Stimulated activated CD4-positive, alpha-beta T cell treated with anti-CD3 and anti-CD28 coated beads, Interleukin-12 subunit alpha, Interleukin-12 subunit beta, amount 100 ng/mL, for 4 hours (primary cell): Measurements from ENCODE around the gene XRCC1.
"Not testable (repeated sequence)": the region's sequence is repeated elsewhere in the genome, so short reads cannot be mapped to it uniquely, and the experiment has no call there.

Experiments used
- DNase-seq: peaks from one replicate; pipeline ENCODE4 v3.0.0-alpha.2; 2020

Gene XRCC1, protein sequence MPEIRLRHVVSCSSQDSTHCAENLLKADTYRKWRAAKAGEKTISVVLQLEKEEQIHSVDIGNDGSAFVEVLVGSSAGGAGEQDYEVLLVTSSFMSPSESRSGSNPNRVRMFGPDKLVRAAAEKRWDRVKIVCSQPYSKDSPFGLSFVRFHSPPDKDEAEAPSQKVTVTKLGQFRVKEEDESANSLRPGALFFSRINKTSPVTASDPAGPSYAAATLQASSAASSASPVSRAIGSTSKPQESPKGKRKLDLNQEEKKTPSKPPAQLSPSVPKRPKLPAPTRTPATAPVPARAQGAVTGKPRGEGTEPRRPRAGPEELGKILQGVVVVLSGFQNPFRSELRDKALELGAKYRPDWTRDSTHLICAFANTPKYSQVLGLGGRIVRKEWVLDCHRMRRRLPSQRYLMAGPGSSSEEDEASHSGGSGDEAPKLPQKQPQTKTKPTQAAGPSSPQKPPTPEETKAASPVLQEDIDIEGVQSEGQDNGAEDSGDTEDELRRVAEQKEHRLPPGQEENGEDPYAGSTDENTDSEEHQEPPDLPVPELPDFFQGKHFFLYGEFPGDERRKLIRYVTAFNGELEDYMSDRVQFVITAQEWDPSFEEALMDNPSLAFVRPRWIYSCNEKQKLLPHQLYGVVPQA

DNA sequence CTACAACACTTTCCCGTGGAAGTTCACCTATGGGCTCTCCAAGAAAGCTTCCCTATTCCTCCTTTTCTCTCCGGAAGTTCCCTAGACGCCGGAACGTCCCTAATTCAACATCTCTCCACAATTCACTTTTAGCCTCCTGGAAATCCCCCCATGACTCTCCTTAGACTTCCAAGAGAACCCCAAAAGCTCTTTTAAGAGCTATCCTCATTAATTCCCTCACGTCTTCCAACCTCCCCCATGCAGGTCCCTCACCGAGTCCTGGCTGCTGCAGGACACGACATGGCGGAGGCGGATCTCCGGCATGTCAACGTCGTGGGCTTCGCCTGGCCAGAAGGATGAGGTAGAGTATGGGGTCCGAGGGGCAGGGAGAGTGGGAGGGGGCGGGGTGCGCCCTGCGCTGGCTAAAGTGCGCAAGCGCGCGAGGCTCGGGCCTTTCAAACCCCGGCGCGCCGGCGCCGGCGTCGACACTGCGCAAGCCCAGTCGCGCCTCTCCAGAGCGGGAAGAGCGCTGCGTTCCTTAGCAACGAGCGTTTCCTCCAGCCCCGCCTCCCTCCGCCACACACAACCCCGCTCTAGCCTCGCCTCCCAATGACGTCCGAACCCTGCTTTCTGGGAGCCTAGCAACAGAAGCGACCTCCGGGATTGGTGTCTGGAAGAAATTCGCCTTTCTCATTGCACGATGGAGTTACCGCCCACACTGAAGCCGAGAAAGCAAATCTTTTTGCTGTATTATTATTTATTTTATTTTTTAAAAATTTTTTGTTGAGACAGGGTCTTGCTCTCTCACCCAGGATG is at the start of gene XRCC1, which contains the start of gene PINLYP:
Gene XRCC1 (minus strand): TSS at position 372 of the 795 bp plus-strand sequence. CDS start 69 bp downstream, at position 303.
Gene PINLYP (plus strand): TSS at position 646 of the 795 bp plus-strand sequence. CDS start 1,391 bp downstream, outside the sequence.
- peak; percentile 93 for DNase-seq

DNA sequence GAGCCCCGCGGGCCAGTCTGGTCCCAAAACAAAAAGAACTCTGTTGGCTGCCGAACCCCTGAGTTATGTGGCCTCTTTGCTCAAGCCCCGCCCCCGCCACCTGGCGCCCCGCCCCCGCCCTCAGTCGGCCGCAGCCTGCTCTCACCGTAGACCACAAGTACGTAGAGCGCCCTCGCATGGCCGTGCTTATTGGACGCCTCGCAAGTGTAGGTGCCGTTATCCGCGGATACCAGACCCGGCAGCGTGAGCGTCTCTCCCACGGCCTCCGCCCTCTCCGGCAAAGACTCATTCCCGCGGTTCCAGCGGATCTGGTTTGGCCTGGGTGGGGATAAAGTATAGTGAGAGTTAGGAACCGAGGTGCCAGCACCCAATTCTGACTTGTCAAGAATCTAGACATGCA is 49.6 kb upstream of the XRCC1 start:
- DNase-seq: peak; percentile 83

DNA sequence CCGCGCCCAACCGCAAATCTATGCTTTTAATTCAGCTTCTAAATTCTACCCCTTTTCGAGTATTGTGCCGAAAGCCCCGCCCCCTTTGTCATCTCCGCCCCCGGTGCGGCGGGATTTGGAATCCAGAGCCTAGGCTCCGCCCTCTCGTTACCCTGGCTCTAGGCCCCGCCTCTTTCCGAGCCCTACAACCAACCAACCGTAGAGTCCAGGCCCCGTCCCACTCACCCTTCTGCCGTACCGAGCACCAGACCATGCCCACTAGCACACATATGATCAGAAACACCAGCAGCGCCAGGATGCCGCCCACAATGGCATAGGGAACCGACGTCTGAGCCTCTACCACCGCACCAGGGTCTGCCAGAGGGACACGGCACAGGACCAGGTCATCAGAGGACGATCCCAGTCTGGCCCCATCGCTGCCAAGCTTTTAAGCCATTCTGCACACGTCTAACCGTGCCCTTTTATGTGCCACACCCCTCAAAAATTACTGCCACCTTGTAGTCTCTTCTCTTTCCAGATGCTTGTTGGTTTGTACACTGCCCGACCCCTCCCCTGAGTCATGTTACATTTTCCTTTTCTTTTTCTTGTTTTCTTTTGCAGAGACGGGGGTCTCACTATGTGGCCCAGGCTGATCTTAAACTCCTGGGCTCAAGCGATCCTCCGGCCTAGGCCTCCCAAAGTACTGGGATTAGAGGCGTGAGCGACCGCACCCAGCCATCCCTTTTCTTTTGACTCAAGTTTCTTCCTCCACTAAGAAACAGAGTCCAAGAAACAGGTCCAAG is 48.8 kb upstream of the XRCC1 start:
- no peak for DNase-seq

DNA sequence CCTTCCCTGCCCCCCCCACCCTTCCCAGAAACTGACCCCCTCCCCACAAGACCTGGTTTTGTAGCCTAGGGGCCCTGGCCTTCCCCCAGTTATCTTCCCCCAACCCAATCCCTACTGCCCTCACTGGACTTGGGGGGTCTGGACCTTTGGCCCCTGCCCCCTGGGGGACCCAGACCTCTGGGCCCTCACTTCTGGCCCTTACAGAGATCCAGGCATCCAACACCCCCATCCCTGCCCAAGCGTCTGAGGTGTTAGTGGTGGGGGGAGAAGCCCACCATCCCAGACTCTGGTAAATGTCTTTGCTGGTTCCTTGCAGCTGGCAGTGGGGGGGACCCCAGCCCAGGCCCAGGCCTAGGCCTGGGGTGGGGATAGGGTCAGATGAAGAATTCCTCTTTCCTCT is 47.6 kb upstream of the XRCC1 start:
- no peak for DNase-seq

DNA sequence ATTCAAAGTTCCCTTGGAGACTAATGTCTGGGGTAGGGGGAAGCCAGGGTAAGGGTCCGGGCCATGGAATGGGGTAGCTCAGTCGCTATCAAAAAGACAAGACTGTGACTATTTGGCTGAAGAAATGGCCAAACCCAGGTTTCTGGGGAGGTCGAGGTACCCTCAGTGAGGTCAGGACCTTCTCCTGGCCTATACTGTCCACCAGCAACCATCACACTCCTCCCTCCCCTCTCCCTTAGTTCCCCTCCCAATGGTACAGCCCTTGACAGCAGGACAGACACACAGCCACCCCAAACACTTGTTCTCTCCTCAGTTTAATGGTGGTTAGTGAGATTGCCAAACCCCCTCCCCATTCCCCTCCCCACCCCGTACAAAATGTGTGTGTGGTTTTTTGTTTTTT is 46.7 kb upstream of the XRCC1 start:
- DNase-seq: no peak

DNA sequence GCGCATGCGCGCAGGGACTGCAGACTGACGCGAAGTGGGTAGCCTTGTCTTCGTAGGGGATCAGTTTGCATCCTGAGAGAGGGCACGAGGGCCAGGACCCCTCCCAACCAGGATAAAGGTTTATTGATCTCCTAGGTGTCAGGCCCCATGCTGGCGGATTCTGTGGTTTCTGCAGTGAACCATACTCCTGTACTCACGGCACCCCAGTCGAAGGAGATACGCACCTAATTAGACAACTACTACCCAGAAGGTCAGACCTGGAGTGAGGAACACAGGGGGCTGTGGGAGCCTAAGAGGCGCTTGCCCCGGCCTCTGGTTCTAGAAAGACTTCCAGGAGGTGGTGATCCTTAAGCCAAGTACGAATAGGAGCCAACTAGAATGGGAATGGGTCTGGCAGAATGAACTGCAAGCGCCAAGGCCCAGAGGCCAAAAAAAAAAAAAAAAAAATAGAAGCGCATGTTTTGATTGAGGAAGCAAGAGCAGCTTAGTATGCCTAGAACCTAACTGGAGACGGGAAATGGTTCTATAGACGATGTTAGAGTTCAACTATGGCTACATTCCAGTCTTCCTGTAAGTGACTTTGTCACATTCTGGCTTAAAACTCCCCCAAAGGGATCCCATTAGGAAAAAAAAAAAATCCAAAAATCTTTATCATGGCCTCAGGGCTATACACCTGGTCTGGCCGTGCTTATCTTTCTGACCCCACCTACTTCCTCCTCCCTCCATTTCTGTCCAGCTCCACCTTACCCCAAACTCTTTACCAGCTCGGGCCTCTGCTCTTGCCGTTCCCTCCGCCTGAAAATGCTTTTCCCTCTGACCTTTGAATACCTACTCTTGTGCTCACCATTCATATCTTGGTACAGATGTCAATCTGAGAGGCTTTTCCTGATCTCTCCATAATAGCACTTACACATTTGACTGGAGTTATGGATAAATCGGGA is 45.0 kb upstream of the XRCC1 start:
- DNase-seq: peak; percentile 82

DNA sequence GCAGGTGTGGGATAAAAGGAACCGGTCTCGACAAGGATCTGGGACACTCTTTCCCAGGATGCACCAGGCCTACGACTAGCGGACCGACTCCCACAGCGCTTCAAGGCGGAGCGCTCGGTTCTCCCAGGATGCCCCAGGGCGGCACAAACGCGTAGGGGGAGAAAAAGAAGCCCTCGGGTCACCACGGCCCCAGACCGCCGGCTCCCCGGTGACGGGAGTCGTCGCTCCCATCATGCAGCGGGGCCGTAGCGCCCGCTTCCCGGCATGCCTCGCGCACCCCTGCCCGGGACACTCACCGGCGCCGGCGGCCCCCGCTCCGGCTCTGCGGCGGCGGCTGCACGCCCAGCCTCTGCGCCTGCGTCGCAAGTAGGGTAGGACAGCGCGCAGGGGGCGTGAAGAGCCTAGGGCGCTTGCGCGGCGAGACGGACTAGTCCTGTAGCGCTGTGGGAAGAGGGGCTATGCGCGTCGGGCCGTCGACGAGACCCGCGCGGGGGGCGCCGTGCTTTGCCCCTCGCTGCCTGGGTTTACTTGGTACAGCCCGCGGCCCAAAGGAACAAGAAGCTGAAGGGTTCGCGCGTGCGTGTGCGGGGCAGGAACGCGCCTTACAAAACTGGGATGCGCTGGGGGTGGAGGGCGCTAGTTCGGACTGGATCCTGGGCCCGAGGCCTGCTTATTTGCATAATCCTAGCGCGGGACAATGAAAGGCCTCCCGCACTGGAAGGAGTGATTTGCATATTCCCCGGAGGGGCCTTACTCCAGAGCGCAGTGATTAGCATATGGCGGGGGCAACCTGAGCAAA is 44.1 kb upstream of the XRCC1 start, which contains the start of gene ZNF428:
Gene ZNF428 (minus strand): TSS at position 368 of the 799 bp plus-strand sequence. CDS start 5,325 bp downstream, outside the sequence.
- peak; percentile 83 for DNase-seq

DNA sequence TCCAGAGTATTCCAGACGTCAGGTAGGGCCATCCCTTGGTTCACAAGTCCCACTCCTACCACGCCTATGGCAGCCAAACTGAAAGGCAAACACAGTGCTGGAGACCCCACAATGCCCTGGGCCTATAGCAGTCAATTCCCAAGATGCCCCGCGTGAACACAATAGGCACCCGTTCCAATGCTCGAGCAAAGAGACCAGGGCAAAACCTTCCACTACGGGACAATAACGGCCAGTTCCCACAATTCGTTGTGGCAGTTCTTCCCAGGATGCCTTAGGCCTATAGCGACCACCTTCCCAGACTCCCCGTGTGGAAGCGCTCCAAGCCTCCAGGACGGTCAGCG is 43.6 kb upstream of the XRCC1 start:
- DNase-seq: peak; percentile 41

DNA sequence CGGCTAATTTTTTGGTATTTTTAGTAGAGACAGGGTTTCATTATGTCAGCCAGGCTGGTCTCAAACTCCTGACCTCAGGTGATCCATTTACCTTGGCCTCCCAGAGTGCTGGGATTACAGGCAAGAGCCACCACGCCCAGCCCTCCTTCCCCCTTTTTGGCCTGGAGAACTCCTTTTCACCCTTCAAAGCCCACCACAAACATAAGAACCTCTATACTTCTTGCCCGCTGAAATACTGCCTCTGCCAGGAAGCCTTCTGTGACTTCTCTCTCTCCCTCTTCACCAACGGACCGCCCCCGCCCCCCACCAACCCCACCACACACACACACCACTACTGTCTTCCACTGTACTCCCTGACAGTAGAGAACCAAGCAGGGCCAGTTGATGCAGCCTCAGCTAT is 41.6 kb upstream of the XRCC1 start:
- no peak for DNase-seq

DNA sequence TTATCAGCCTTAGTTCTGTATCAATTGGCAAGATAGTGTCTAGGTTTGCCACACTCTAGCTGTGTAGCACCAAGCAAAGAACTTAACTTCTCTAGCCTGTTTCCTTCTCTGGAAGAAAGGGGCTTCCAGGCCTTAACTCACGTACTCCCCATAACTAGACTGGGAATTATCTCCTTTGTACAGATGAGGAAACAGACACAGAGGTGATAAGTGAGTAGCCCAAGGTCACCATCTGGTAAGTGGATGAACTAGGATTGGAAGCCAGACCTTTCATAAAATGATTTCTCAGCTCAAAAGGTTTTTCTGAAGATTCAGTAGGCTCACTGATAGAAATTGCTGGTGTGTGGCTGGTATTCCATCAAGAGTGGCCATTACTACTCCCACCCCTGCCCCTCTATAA is 41.0 kb upstream of the XRCC1 start:
- DNase-seq: no peak

DNA sequence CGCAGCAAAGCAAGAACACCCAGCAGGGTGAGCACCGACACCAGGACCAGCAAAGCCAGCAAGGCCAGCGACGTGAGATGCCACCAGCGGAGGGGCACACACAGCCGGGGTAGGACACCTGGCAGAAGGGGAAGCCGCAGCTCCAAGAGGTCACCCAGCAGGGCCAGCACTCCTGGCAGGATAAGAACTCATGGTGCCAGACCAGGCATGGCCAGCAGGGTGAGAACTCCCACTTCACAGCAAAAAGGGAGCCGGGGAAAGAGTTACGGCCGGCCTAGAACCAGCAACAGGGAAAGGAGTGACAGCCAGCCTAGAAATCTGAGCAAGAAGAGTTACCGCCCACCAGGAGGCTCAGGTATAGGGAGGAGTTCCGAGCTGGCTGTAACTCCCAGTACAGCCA is 37.0 kb upstream of the XRCC1 start:
- no peak for DNase-seq

DNA sequence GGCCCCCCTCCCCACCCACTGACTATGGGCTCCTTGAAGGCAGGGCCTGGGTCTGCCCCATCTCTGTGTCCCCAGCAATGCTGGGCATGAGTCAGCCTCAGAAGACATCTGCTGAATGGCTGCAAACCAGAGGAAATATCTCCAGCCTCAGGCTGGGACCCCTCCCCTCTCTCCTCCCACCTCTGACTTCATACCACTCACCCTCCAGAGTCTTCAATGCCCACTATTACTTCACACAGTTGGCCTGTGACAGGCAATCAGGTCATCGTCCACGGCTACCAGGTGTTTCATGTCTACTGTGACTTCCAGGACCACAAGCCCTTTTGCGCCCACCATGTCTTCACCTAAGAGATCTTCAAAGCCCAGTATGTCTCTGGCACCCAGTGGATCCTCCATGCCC is 36.5 kb upstream of the XRCC1 start, which contains the start of gene SRRM5:
Gene SRRM5 (plus strand): TSS at position 301 of the 400 bp plus-strand sequence. CDS start 34 bp downstream, at position 335.
- DNase-seq: no peak

DNA sequence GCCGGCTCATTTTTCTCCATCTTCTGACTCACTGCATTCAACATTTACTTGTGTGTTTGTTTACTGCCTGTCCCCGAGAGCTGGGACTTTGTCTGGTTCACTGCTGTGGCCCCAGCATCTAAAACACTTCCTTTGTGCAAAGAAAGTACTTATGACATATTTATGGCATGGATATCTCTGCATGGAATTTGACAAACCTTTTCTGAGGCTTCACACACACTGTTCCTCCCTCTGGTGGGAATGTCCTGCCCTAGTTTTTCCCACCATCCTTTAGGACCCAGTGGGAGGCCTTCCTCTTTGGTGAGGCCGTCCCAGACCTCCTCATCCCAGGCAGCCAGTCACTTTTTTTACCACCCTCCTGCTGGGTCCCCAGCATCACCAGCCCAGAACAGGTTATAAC is 35.2 kb upstream of the XRCC1 start:
- no peak for DNase-seq

DNA sequence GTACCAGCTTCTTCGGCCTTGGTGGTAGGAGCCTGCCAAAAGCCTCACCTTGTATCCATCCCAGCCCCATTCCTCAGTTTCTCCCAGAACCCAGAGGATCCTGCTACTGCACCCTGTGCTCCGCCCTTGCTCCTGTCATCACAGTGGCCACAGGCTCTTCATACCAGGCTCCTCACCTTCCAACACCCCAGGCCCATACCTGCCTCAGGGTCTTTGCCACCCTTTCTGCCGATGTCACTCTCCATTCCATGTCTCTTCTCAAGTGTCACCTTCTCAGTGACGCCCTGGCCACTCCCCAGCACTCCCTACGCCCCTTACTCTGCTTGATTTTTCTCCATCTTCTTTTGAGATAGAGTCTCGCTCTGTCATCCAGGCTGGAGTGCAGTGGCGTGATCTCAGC is 34.5 kb upstream of the XRCC1 start:
- no peak for DNase-seq

DNA sequence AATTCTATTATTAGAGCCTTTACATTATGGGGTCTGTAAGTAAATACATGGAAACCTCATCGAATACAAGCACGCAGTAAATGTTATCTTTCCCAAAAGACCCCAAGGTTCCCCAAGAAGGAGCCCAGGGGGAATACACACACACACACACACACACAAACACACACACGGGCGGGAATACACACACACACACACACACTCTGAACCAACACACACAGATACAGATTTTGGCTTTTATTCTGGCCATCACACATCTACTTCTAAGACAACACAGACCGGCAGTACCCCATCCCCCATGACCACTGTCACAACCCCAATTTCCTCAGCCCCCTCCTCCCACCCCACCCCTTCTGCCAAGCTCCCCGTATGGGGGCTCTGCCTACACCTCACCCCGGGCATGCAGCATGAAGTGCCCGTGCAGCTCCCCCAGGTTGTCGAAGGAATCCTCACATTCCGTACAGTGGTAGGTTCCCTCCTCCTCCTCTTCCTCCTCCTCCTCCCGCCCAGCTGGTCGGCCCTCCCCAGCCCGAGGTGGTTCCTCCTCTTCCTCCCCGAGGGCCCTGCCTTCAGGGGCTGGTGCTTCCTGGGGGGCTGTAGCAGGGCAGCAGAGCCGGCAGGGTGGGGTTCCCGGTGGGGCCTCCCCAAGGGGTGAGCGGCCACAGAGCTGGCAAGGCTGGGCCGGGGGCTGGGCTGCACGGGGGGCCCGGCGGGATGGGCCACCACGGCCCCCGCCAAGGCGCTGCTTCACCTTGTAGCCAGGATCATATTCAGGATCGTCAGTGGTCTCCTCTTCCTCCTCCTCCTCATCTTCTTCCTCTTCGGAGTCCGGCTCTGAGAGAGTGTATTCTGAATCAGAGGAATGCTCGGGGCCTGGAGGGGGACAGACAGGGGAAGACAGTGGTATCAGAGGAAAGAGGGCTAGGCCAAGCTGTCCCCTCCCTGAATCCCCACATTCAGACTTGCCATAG is 32.2 kb upstream of the XRCC1 start:
- DNase-seq: no peak

DNA sequence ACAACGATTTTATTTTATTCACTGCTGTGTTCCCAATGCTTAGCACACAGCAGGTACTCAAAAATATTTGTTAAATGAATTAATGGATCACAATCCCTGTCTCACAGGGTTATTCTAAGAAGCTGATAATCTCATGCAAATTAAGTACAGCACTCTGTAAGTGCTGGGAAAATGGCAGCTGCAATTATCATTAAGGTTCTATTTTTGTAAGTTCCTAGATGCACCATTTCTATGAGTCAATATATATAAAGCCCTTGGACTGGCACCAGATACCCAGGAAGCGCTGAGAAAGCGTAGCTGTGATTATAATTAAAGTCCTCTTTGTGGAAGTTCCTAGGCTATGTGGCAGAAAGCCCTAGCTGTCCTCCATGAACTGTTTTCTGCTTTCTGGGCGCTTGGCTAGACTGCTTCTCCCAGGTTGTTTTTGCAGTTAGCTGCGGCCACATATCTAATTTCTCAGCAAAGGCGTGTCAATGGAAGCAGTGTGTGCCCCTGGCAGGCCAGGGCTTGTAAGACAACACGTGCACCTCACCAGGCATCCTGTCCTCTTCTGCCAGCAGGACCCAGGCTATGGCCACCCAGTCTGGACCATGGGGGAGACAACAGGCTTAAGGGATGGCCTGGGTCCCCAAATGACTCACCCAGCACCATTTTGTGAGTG is 31.4 kb upstream of the XRCC1 start:
- no peak for DNase-seq

DNA sequence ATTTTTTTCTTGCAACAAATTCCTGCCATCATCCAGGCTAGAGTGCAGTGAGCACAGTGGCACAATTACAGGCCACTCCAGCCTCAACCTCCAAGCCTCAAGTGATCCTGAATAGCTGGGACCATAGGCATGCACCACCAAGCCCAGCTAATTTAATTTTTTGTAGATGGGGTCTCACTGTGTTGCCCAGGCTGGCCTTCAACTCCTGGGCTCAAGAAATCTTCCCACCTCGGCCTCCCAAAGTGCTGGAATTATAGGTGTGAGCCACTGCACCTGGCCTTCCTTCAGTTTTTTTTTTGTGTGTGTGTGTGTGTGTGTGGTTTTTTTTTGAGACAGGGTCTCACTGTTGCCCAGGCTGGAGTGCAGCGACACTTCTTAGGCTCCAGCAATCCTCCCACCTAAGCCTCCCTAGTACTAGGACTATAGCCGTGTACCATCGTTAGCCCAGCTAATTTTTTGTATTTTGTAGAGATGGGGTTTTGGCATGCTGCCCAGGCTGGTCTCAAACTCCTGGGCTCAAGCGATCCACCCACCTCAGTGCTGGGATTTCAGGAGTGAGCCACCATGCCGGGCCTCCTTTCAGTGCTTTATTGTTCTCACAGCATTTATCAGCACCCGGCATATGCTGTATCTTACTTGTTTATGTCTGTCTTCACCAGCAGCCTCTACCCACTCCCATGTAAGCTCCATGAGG is 30.7 kb upstream of the XRCC1 start:
- DNase-seq: no peak

DNA sequence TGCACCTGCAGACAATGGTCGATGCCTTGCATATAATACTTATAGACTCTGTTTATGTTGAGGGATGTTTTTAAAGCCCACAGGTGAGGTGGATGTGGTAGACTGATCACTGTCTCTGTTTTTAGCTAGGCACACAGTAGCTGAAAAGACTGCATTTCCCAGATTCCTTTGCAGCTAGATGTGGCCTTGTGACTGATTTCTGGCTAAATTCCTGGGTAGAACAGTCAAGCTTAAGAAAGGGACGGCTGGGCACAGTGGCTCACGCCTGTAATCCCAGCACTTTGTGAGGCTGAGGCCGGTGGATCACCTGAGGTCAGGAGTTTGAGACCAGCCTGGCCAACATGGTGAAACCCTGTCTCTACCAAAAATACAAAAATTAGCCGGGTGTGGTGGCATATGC is 25.0 kb upstream of the XRCC1 start:
- DNase-seq: not testable (repeated sequence)
